Activated CD4-positive, alpha-beta T cell treated with anti-CD3 and anti-CD28 coated beads, Interleukin-2, amount 50 U/mL, for 16 hours (primary cell): ENCODE results near the gene TRIM44.
"Not testable (repeated sequence)": the region's sequence is repeated elsewhere in the genome, so short reads cannot be mapped to it uniquely, and the experiment has no call there.

ENCODE experiments used
- DNase-seq: peaks from one replicate; pipeline ENCODE4 v3.0.0-alpha.2; 2020

Gene TRIM44

DNA sequence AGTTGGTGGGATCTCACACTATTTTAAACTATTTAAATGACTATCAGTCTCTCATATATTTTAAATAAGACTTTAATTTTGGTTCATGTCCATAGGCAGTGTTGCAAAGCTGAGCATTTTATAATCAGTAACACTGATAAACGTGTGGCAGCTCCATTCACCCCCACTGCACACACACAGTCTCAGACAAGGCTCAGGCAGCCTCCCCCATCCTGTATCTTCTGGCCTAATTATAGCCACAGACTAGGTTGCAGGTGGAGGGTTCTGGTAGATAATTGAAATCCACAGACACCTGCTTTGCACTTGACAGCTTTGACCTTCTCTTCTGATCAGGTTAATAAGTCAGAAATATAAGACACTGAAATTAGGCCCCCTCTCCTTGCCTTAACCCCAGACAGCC is 162.8 kb downstream of the TRIM44 start:
- DNase-seq = no peak

GRCh38 chr11:35826006-35826405 is 163.4 kb downstream of the TRIM44 start:
- no peak for DNase-seq

DNA sequence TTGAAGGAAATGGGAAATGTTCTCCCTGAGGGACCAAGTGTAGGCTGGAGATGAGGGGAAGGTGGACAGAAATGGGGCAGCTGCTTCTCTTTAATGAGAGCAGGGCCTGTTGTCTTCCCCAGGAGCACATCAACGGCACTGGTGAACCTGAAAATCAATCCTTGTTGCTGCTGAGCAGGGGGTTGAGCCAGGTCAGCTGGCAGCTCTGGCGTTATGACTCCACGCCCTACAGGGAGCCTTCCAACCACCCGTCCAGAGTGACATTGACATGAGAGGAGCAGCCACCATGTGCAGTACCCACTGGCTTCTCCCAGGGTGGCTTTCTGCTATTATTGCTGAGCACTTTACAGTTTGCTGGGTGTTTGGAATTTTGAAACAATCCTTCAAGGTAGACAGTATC is 164.4 kb downstream of the TRIM44 start:
- DNase-seq = no peak

DNA sequence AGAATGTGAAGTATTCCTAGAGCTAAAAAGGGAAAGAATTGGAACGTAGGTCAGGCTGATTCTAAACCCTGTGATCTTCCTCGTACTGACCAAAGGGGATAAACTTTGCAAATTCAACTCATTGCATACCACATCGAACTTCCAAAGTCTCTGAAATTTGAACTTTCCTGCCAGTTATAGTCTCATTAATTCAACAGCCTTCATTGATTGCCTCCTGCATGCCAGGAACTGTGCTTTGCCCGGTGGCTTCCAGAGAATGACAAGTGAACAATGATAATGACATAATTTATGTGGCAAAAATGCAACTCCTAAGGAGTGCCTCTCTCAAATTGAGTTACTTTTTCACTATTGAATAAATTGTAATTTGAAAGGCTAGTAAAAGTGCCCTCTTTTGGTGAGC is 173.6 kb downstream of the TRIM44 start:
- no peak for DNase-seq

GRCh38 chr11:35838071-35838470 is 175.5 kb downstream of the TRIM44 start:
- no peak for DNase-seq

DNA sequence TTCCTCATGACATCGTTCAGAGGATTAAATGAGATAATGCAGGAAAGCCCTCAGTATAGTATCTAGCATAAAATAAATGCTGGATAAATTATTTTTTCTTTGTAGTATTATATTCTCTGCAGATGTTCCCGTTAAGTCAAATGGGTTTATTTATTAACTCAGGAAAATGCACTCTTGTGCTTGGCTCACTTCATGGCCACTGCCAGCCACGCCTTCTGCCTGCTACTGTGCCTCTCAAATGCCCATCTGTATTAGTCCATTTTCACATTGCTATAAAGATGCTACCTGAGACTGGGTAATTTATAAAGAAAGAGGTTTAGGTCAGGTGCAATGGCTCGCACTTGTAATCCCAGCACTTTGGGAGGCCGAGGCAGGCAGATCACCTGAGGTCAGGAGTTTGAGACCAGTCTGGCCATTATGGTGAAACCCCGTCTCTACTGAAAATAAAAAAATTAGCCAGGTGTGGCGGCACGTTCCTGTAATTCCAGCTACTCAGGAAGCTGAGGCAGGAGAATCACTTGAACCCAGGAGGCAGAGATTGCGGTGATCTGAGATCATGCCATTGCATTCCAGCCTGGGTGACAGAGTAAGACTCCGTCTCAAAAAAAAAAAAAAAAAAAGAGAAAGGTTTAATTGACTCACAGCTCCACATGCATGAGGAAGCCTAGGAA is 176.3 kb downstream of the TRIM44 start:
- DNase-seq = not testable (repeated sequence)

- no peak for DNase-seq
These were observed 177.0 kb downstream of the TRIM44 start for GRCh38 chr11:35839368-35840161.

DNA sequence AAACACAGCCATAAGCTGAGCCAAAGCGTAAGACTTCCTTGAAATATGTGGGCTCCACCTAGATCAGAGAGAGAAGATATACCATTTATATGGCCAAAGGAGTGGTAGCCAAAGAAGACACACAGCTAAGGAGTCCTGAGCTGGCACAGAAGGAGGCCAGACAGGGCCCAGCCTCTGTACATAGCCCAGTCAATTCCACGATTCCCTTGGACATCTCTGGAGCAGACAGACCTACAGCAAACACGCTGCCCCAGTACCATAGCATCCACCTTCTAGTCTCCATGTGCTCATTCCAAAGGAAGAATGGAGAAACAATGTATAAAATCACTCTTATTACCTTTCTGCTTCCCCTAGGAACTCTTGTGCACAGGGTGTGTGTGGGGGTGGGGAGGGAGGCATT is 179.2 kb downstream of the TRIM44 start:
- DNase-seq = no peak

DNA sequence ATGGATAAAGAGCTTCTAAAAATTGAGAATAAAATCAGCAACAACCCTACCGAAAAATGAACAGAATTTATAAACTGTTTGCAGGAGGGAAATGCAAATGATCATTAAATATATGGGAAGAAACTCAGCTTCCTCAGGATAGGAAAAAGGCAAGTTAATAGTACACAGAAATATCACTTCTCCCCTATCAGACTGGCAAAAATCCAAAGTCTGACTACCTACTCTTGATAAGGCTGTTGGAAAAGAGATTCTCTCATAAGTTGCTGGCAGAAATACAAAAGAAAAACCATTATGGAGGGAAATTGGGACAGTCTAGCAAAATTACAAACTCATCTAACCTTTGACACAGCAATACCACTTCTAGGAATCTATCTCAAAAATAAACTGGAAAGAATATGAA is 180.4 kb downstream of the TRIM44 start:
- no peak for DNase-seq

DNA sequence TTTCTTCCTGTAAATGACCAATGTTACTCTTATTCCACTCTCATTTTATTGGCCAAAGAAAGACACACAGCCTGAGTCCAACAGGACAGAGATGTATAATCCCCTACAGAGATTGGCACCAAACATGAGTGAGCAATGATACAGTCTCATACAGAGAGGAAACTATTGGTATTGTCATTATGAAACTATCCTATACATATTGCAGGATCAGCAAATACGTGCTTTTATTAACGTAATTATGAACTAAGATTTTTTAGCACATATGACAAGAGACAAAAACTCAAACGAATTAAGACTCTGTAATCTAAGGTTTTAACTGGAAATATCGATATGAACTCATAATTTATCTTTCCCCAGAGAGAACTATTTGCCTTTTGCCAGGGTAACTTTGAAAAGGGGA is 182.0 kb downstream of the TRIM44 start:
- no peak for DNase-seq

DNA sequence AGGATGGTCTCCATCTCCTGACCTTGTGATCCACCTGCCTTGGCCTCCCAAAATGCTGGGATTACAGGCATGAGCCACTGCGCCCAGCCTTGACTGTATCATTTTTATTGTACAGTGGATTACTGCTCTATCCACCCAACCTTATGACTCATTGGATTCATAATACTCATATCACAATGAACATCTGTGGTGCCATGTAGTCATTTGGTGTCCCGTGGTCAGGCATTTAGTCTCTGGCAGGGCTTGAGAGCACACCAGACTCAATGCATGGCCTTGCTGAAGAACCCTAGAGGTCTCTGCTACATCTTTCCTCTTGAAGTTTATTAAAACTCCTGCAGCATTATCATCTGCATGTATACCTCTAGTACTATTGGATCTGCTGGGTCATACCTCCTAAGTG is 183.3 kb downstream of the TRIM44 start:
- peak; percentile 27 for DNase-seq

GRCh38 chr11:35846874-35847273 is 184.3 kb downstream of the TRIM44 start:
- DNase-seq = no peak

DNA sequence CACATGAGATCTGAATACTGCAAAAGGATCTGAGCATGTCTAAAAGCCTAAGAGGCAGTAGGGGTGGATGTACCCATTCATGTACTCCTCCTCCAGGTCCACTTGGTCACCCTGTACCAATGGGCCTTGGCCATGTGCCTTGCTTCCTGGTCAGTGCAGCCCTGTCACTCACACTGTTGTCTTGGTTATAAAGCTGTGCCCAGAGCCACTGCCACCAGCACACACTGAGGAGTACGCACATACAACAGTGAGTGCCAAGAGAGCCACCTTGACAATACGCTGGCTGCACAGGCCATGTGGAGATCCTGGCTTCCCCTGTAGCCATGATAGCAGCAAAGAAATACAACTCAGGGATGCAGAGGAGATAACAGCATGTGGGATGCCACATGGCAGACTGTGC is 184.9 kb downstream of the TRIM44 start:
- DNase-seq = no peak

- DNase-seq = no peak
These were observed 186.0 kb downstream of the TRIM44 start for GRCh38 chr11:35848616-35849015.

DNA sequence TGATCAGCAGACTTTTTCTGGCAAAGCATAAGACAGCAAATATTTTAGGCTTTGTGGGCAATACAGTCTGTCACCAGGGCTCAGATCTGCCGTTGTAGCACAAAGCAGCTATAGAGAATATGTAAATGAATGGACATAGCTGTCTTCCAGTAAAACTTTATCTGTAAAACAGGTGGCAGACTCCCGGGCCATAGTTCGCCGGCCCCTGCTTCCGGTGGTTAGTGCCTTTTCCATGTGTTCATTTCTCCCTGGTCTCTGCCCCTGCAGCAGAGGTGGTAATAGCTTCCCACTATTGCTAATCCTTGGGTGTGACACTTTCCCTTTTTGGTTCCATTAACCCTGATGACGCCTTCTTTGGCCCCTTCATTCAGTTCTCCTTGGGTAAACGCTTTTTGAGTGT is 187.6 kb downstream of the TRIM44 start:
- no peak for DNase-seq

- no peak for DNase-seq
These were observed 188.8 kb downstream of the TRIM44 start for GRCh38 chr11:35851342-35851741.

- no peak for DNase-seq
These were observed 189.5 kb downstream of the TRIM44 start for GRCh38 chr11:35852056-35852455.

DNA sequence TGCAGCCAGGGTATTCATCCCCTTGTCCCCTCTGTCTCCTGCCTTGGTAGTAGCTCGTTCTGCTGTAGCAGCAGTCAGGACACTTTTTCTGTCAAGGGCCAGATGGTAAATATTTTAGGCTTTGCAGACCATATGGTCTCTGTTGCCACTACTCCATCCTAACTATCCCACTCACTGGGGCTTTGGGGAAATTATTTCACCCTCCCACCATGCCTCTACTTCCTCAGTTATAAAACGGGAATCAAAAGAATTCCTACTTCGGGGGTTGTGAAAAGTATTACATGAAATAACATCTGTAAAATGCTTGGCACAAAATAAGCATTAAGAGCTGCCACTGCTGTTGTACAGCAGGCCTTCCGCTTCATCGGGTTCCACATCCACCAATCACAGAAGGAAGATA is 191.4 kb downstream of the TRIM44 start:
- DNase-seq = no peak

- DNase-seq = no peak
These were observed 193.1 kb downstream of the TRIM44 start for GRCh38 chr11:35855671-35856070.

- no peak for DNase-seq
These were observed 193.7 kb downstream of the TRIM44 start for GRCh38 chr11:35856259-35856658.

DNA sequence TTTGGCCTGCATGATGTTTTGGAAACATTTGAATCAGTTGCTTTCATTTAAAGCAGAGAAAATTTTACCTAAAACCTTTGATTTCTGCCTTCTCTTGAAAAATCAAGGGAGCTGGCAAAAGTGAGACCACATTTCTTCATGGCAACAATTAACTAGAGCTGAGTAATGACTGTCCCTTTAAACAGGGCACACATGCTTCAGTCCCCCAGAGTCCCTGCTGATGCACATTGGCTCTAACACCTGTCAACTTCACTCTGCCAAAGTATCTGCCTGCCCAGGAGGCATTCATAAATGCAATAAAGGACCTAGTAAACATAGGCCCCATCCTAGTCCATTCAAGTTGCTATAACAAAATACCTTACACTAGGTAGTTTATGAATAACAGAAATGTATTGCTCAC is 194.2 kb downstream of the TRIM44 start:
- DNase-seq = no peak

DNA sequence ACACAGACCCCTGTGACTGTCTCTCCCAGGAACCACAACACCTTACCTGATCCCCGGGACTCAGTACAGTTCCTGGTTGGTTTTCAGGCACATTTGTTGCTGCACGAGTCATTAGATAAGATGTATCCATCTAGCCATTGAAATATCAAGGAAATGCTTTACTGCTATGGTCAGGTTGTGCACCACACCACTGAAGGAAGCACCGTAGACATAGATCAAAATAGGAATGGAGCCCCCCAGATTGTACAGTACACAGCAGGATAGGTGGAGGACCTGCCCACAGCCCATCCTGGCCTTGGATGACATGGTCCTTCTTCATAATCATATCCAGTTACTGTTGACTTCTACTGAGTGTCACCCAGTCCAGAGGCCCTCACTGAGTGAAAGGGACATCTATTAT is 195.3 kb downstream of the TRIM44 start:
- no peak for DNase-seq

GRCh38 chr11:35859301-35859700 is 196.7 kb downstream of the TRIM44 start:
- no peak for DNase-seq

DNA sequence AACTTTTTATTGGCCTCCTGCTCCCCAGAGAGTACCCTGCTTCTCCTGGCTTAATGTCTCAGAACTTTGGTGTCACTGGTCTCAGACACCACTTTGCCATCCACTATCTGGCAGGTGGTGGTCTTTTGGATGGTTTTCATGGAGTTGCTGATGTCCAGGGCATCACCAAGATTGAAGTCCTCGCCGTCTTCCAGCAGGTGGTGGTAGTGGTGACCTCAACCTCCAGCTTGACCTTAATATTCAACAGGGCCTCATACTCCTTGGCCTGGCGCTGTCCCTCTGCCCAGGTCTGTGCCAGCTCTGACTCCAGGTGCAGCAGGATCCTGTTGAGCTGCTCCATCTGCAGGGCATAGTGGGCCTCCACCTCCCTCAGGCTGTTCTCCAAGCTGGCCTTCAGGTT is 197.6 kb downstream of the TRIM44 start:
- DNase-seq = not testable (repeated sequence)

DNA sequence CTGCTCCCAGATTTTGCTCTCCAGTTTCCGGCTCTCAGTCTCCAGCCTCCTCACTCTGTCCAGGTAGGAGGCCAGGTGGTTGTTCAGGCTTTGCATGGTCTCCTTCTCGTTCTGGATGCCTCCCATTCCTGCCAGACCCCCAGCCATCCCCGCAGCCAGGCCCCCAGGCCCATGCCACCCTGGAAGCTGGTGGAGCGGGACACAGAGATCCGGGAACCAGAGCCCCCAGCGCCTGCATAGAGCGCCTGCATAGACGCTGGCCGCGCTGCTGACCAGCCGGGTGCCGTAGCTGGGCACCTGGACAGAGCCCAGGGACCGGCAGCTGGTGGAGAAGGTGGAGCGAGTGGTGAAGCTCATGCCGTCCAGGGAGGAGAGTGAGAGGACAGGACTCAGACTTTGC is 198.6 kb downstream of the TRIM44 start:
- DNase-seq = no peak
